HCT116 (cell line): ENCODE data around the gene TMC2. TPM values are rescaled to one million over a fixed set of nuclear protein-coding genes. Genes with fewer than 3 reads are reported as not detected.

ENCODE experiments used
- ATAC-seq: fragments of 200-7000 bp; cut with Tn5 transposase; 2 replicates; pipeline ENCODE4 v1.9.1; 2020; ENCODE audit warnings: mild to moderate bottlenecking, moderate library complexity
- BruUV-seq: library from RNA; stranded (reverse); fragments of 400-500 nt; replicated peaks from 2 replicates; lab custom pipeline; 2021; lab: Mats Ljungman, UMichigan
- CTCF ChIA-PET: fragments of 300-600 bp; sonication (Branson Sonifier 250); formaldehyde crosslinking; loops from one replicate; lab custom pipeline; 2021; ENCODE audit warnings: antibody characterized with exemption; lab: Charles Lee
- POLR2A ChIA-PET: fragments of 300-600, 350-600 bp; sonication (Branson Sonifier 250); formaldehyde crosslinking; loops from one replicate; lab custom pipeline; 2021; ENCODE audit warnings: antibody characterized with exemption; lab: Charles Lee
- RAD21 ChIA-PET, 2 experiments: fragments of 300-600 bp; sonication (Branson Sonifier 250); formaldehyde crosslinking; loops; one replicate each; lab custom pipeline; 2023; ENCODE audit warnings: low total read pairs in 2 of 2; ENCODE audit not compliant: uncharacterized antibody in 2 of 2, unreplicated experiment in 2 of 2, low non-redundant PET in 1 of 2; lab: Charles Lee
- DNase-seq: peaks from one replicate; pipeline ENCODE4 v3.0.0-alpha.2; 2010; ENCODE audit warnings: low read depth, low spot score
- H2AFZ ChIP-seq: fragments of 200-600 bp; shearing (Covaris generic), sonication (generic); 2 replicates; pipeline ENCODE4 v1.6.1; 2017; ENCODE audit warnings: low read depth, mixed run types, mixed read lengths, antibody characterized with exemption, low read length; ENCODE audit not compliant: poor library complexity, severe bottlenecking
- H3K27ac ChIP-seq: 2 replicates; pipeline ENCODE4 v1.5.1; 2012; ENCODE audit warnings: low read depth, low read length
- H3K27me3 ChIP-seq: fragments of 200-600 bp; sonication (generic); 2 replicates; pipeline ENCODE4 v1.6.1; 2016; ENCODE audit warnings: mixed run types, low read length, mixed read lengths; ENCODE audit not compliant: insufficient read depth
- H3K36me3 ChIP-seq, 2 experiments: fragments of 200-500 bp in 1 of 2; fragments of 200-600 bp in 1 of 2; sonication (Bioruptor generic) in 1 of 2; sonication (generic) in 1 of 2; 2 replicates each; pipeline versions ENCODE4 v1.5.1 to v1.6.1; 2014 to 2016; ENCODE audit warnings: low read length in 2 of 2, inconsistent platforms in 1 of 2, mixed read lengths in 1 of 2, mixed run types in 1 of 2; ENCODE audit not compliant: insufficient read depth in 2 of 2, control insufficient read depth in 1 of 2
- H3K4me1 ChIP-seq, 2 experiments: fragments of 200-600 bp in 1 of 2; sonication (generic) in 1 of 2; 2 replicates each; pipeline versions ENCODE4 v1.5.1 to v1.6.1; 2012 to 2017; ENCODE audit warnings: low read length in 2 of 2, inconsistent platforms in 1 of 2, mild to moderate bottlenecking in 1 of 2, mixed read lengths in 1 of 2, mixed run types in 1 of 2, moderate library complexity in 1 of 2; ENCODE audit not compliant: insufficient read depth in 2 of 2, control insufficient read depth in 1 of 2
- H3K4me2 ChIP-seq: fragments of 200-600 bp; sonication (generic); 2 replicates; pipeline ENCODE4 v1.6.1; 2017; ENCODE audit warnings: mixed run types, low read length, mixed read lengths
- H3K4me3 ChIP-seq, 2 experiments: fragments of 200-600 bp in 1 of 2; sonication (generic) in 1 of 2; replicated peaks in 1 of 2; 2 replicates each; pipeline ENCODE4 v1.5.1; 2011 to 2016; ENCODE audit warnings: low read length in 2 of 2, control low read depth in 1 of 2, low read depth in 1 of 2, mild to moderate bottlenecking in 1 of 2, mixed read lengths in 1 of 2, mixed run types in 1 of 2
- H3K79me2 ChIP-seq: fragments of 200-600 bp; sonication (generic); 2 replicates; pipeline ENCODE4 v1.6.1; 2017; ENCODE audit warnings: mild to moderate bottlenecking, mixed run types, low read length, moderate library complexity, mixed read lengths; ENCODE audit not compliant: insufficient read depth
- H3K9ac ChIP-seq: fragments of 200-600 bp; sonication (generic); 2 replicates; pipeline ENCODE4 v1.6.1; 2016; ENCODE audit warnings: low read length, mixed read lengths
- H3K9me2 ChIP-seq: fragments of 200-600 bp; sonication (generic), shearing (Covaris generic); 2 replicates; pipeline ENCODE4 v1.6.1; 2017; ENCODE audit warnings: mixed run types, mild to moderate bottlenecking, moderate library complexity; ENCODE audit not compliant: insufficient read depth
- H3K9me3 ChIP-seq, 2 experiments: fragments of 200-500 bp in 1 of 2; fragments of 200-600 bp in 1 of 2; sonication (Bioruptor generic) in 1 of 2; sonication (generic) in 1 of 2; 2 replicates each; pipeline ENCODE4 v1.6.1; 2014 to 2017; ENCODE audit warnings: low read length in 2 of 2, mixed read lengths in 2 of 2, inconsistent platforms in 1 of 2, low read depth in 1 of 2, mild to moderate bottlenecking in 1 of 2, mixed run types in 1 of 2, moderate library complexity in 1 of 2; ENCODE audit not compliant: control insufficient read depth in 1 of 2, insufficient read depth in 1 of 2
- H4K20me1 ChIP-seq: fragments of 200-600 bp; sonication (generic), shearing (Covaris generic); 2 replicates; pipeline ENCODE4 v1.6.1; 2017; ENCODE audit warnings: mixed run types, mild to moderate bottlenecking, moderate library complexity; ENCODE audit not compliant: insufficient read depth
- CBX3 ChIP-seq: IDR thresholded peaks from 2 replicates; pipeline ENCODE4 v1.6.1; 2012; ENCODE audit warnings: low read depth
- CEBPB ChIP-seq: IDR thresholded peaks from 2 replicates; pipeline ENCODE4 v1.6.1; 2012; ENCODE audit warnings: low read depth
- EGR1 ChIP-seq: IDR thresholded peaks from 2 replicates; pipeline ENCODE4 v1.6.1; 2012; ENCODE audit warnings: low read depth
- EZH2phosphoT487 ChIP-seq: fragments of 200-600 bp; IDR thresholded peaks from 2 replicates; pipeline ENCODE4 v1.6.1; 2018; ENCODE audit warnings: antibody characterized with exemption, borderline replicate concordance
- FOSL1 ChIP-seq: IDR thresholded peaks from 2 replicates; pipeline ENCODE4 v1.6.1; 2012; ENCODE audit warnings: low read depth
- MAX ChIP-seq: IDR thresholded peaks from 2 replicates; pipeline ENCODE4 v1.6.1; 2012
- POLR2AphosphoS5 ChIP-seq: IDR thresholded peaks from 2 replicates; pipeline ENCODE4 v1.6.1; 2011; ENCODE audit warnings: mild to moderate bottlenecking, low read depth, low read length, moderate library complexity
- RAD21 ChIP-seq: IDR thresholded peaks from 2 replicates; pipeline ENCODE4 v1.6.1; 2012; ENCODE audit warnings: low read depth, mild to moderate bottlenecking
- SIN3A ChIP-seq: IDR thresholded peaks from 2 replicates; pipeline ENCODE4 v1.6.1; 2012; ENCODE audit warnings: low read depth
- ZBTB33 ChIP-seq: IDR thresholded peaks from 2 replicates; pipeline ENCODE4 v1.6.1; 2011; ENCODE audit warnings: mild to moderate bottlenecking, low read length, moderate library complexity; ENCODE audit not compliant: insufficient replicate concordance; ENCODE audit errors: extremely low read depth
- ZFX ChIP-seq: fragments of 450-650 bp; IDR thresholded peaks from 2 replicates; pipeline ENCODE4 v1.6.1; 2017
- ZNF274 ChIP-seq: fragments of 200-500 bp; sonication (Bioruptor generic); IDR thresholded peaks from 2 replicates; pipeline ENCODE4 v1.6.1; 2014; ENCODE audit warnings: mild to moderate bottlenecking, low read depth, low read length, inconsistent platforms
- intact Hi-C: fragments of 100-400 bp; cut with micrococcal nuclease; formaldehyde crosslinking; loops from 2 replicates; pipeline ENCODE4 v1.10.0; 2022
- total RNA-seq: library from RNA; stranded (reverse); gene quantifications from one replicate; pipeline ENCODE4 v1.2.1, GENCODE V29; 2021; ENCODE audit not compliant: unreplicated experiment
- TF ChIP-seq, protein P1 (sequence below), 3 experiments: fragments of 200-600 bp in 1 of 3; sonication (generic) in 1 of 3; IDR thresholded peaks in 2 of 3; conservative IDR thresholded peaks in 1 of 3; 2 replicates each; pipeline ENCODE4 v1.5.1; 2012 to 2017; ENCODE audit warnings: low read depth in 2 of 3, low read length in 2 of 3, antibody characterized with exemption in 1 of 3, borderline replicate concordance in 1 of 3, control low read depth in 1 of 3, mild to moderate bottlenecking in 1 of 3, mixed read lengths in 1 of 3, mixed run types in 1 of 3, moderate library complexity in 1 of 3; ENCODE audit not compliant: insufficient read depth in 1 of 3
- TF ChIP-seq, protein P2 (sequence below): IDR thresholded peaks from 2 replicates; pipeline ENCODE4 v1.6.1; 2012

TMC2 gene
- total RNA-seq, 1 experiment from 2014 or later, result not detected

GRCh38 chr20:2520617-2521016 lies 15.8 kb upstream of the TMC2 start:
- no peak for ATAC-seq
- intact Hi-C loops, result loop anchor here (5.0 kb wide), 1 partner anchor 127 kb away; no protein-coding TSS in a partner anchor
- H3K79me2 ChIP-seq, result no peaks in the 10 kb centered on the region
- no peaks in the 10 kb centered on the region for H3K9me3 ChIP-seq
- no peaks in the 10 kb centered on the region for H3K27me3 ChIP-seq
- H3K4me1 ChIP-seq, result peaks cover 3 to 23% of the 10 kb centered on the region in 2 experiments
- RAD21 ChIA-PET, result interaction anchor here in 1 of 2 experiments (0.6 kb wide), 1 partner anchor 26 kb away, joined by 3 read pairs; no protein-coding TSS in a partner anchor
- H3K9ac ChIP-seq, result no peak overlapping the region
- no peaks in the 10 kb centered on the region for H4K20me1 ChIP-seq
- TF ChIP-seq CBX3, result no peak
- TF ChIP-seq FOSL1, result no peak
- TF ChIP-seq EGR1, result no peak
- TF ChIP-seq ZFX, result no peak
- TF ChIP-seq POLR2AphosphoS5, result no peak
- TF ChIP-seq EZH2phosphoT487, result no peak
- TF ChIP-seq ZBTB33, result no peak
- no peak for TF ChIP-seq ZNF274
- no peak for TF ChIP-seq RAD21
- no peak for TF ChIP-seq CEBPB
- no peak for TF ChIP-seq MAX
- TF ChIP-seq, protein P1, sequence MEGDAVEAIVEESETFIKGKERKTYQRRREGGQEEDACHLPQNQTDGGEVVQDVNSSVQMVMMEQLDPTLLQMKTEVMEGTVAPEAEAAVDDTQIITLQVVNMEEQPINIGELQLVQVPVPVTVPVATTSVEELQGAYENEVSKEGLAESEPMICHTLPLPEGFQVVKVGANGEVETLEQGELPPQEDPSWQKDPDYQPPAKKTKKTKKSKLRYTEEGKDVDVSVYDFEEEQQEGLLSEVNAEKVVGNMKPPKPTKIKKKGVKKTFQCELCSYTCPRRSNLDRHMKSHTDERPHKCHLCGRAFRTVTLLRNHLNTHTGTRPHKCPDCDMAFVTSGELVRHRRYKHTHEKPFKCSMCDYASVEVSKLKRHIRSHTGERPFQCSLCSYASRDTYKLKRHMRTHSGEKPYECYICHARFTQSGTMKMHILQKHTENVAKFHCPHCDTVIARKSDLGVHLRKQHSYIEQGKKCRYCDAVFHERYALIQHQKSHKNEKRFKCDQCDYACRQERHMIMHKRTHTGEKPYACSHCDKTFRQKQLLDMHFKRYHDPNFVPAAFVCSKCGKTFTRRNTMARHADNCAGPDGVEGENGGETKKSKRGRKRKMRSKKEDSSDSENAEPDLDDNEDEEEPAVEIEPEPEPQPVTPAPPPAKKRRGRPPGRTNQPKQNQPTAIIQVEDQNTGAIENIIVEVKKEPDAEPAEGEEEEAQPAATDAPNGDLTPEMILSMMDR (IDR thresholded peaks at IDR 0.05 in 2 of 3, conservative IDR thresholded peaks at IDR 0.05 in 1 of 3; ENCODE audit: borderline replicate concordance in 1 of 3, insufficient read depth in 1 of 3, low read depth in 2 of 3, low read length in 2 of 3), result no peak
- TF ChIP-seq SIN3A, result no peak
- TF ChIP-seq, protein P2, sequence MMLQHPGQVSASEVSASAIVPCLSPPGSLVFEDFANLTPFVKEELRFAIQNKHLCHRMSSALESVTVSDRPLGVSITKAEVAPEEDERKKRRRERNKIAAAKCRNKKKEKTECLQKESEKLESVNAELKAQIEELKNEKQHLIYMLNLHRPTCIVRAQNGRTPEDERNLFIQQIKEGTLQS, result no peak
- TF ChIP-seq, all 23 proteins: peak for 0
- no peak overlapping the region for H3K4me3 ChIP-seq
- no peaks in the 10 kb centered on the region for H3K9me2 ChIP-seq
- no peak overlapping the region for H3K4me2 ChIP-seq
- H2AFZ ChIP-seq, result no peak overlapping the region
- DNase-seq, result no peak
- no TSS peak for BruUV-seq
- no peaks in the 10 kb centered on the region for H3K36me3 ChIP-seq
- POLR2A ChIA-PET, result interaction anchor here (0.8 to 1.0 kb wide), 2 partner anchors 11 to 50 kb away, joined by 3 read pairs; partner anchors contain the start of gene SNRPB
- CTCF ChIA-PET, result interaction anchor here (2.9 to 3.5 kb wide), 2 partner anchors 128 to 313 kb away, joined by 12 to 22 read pairs; no protein-coding TSS in a partner anchor
- no peak overlapping the region for H3K27ac ChIP-seq
